CD4-positive, alpha-beta T cell treated with Interleukin-6 at 100 ng/mL for 8 hours (primary cell): ENCODE results near the gene SCGB3A1.

ENCODE experiments used
- DNase-seq: peaks from one replicate; pipeline ENCODE4 v3.0.0-alpha.2; 2020; ENCODE audit warnings: mixed read lengths, low spot score

SCGB3A1 gene

GRCh38 chr5:180586870-180587269 lies 4.4 kb downstream of the SCGB3A1 start:
- DNase-seq: no peak

- DNase-seq: no peak
Observed at GRCh38 chr5:180586204-180586603, 5.1 kb downstream of the SCGB3A1 start.

GRCh38 chr5:180583738-180584137 lies 7.6 kb downstream of the SCGB3A1 start:
- DNase-seq: no peak

- no peak for DNase-seq
Observed at GRCh38 chr5:180580681-180581080, 10.6 kb downstream of the SCGB3A1 start.

GRCh38 chr5:180575571-180575970 lies 15.7 kb downstream of the SCGB3A1 start:
- DNase-seq: no peak

GRCh38 chr5:180568914-180569313 lies 22.4 kb downstream of the SCGB3A1 start:
- no peak for DNase-seq

- no peak for DNase-seq
Observed at GRCh38 chr5:180563994-180564393, 27.3 kb downstream of the SCGB3A1 start.

GRCh38 chr5:180558232-180558631 lies 33.1 kb downstream of the SCGB3A1 start:
- DNase-seq: no peak

- no peak for DNase-seq
Observed at GRCh38 chr5:180557217-180557809, 34.0 kb downstream of the SCGB3A1 start.

- no peak for DNase-seq
Observed at GRCh38 chr5:180555168-180555921, 36.0 kb downstream of the SCGB3A1 start.

- no peak for DNase-seq
Observed at GRCh38 chr5:180553530-180553929, 37.8 kb downstream of the SCGB3A1 start.

- no peak for DNase-seq
Observed at GRCh38 chr5:180548563-180548962, 42.7 kb downstream of the SCGB3A1 start.

- no peak for DNase-seq
Observed at GRCh38 chr5:180545248-180545647, 46.1 kb downstream of the SCGB3A1 start.

GRCh38 chr5:180541710-180542109 lies 49.6 kb downstream of the SCGB3A1 start:
- no peak for DNase-seq
